NCI-H2081 (cell line): ENCODE measurements around the gene ZNF396.

Source experiments
- DNase-seq, 2 experiments: peaks; one replicate each; lab custom pipeline; 2025; lab: John Stamatoyannopoulos, UW

The ZNF396 gene

GRCh38 chr18:35335866-35336265 is 41.3 kb downstream of the ZNF396 start:
- DNase-seq: no peak

- DNase-seq: no peak
Measured at GRCh38 chr18:35334821-35335220, 42.3 kb downstream of the ZNF396 start.

GRCh38 chr18:35334212-35334611 is 42.9 kb downstream of the ZNF396 start:
- no peak for DNase-seq

- no peak for DNase-seq
Measured at GRCh38 chr18:35331367-35332087, 45.6 kb downstream of the ZNF396 start.

GRCh38 chr18:35328868-35329267 is 48.3 kb downstream of the ZNF396 start:
- no peak for DNase-seq

GRCh38 chr18:35326695-35327387 is 50.3 kb downstream of the ZNF396 start:
- no peak for DNase-seq

- DNase-seq: no peak
Measured at GRCh38 chr18:35324926-35325655, 52.0 kb downstream of the ZNF396 start.

GRCh38 chr18:35322486-35323458 is 54.4 kb downstream of the ZNF396 start:
- DNase-seq: no peak
